Neural crest cell (in vitro differentiated cells): ENCODE results near the gene VPS18. TPM values are rescaled to one million over a fixed set of nuclear protein-coding genes. Genes with fewer than 3 reads are reported as not detected.
A peak's percentile ranks its signal among the peaks of the same experiment; 100 is the strongest.
"Not testable (repeated sequence)": the region's sequence is repeated elsewhere in the genome, so short reads cannot be mapped to it uniquely, and the experiment has no call there.

ENCODE experiments used
- DNase-seq: peaks from one replicate; pipeline ENCODE4 v3.0.0; 2021; ENCODE audit warnings: low read depth, mixed read lengths, low spot score
- H3K27ac Mint-ChIP-seq: one replicate; pipeline ENCODE4 v1.8.0; 2021; ENCODE audit warnings: mild to moderate bottlenecking, mixed read lengths; ENCODE audit not compliant: unreplicated experiment
- H3K27me3 Mint-ChIP-seq: 2 replicates; pipeline ENCODE4 v1.8.0; 2021; ENCODE audit warnings: low read depth, mild to moderate bottlenecking, mixed read lengths
- H3K36me3 Mint-ChIP-seq: 2 replicates; pipeline ENCODE4 v1.8.0; 2021; ENCODE audit warnings: low read depth, mild to moderate bottlenecking, mixed read lengths
- H3K4me1 Mint-ChIP-seq: 2 replicates; pipeline ENCODE4 v1.8.0; 2021; ENCODE audit warnings: mixed read lengths
- H3K4me3 Mint-ChIP-seq: one replicate; pipeline ENCODE4 v1.8.0; 2021; ENCODE audit warnings: mild to moderate bottlenecking, mixed read lengths
- H3K9me3 Mint-ChIP-seq: 2 replicates; pipeline ENCODE4 v1.8.0; 2021; ENCODE audit warnings: mixed read lengths
- CTCF ChIP-seq: fragments of 200-600 bp; sonication (generic); conservative IDR thresholded peaks from 2 replicates; pipeline ENCODE4 v1.5.0; 2021; ENCODE audit warnings: antibody characterized with exemption, mild to moderate bottlenecking
- total RNA-seq: library from RNA; stranded (reverse); gene quantifications from 2 replicates; pipeline ENCODE4 v1.2.1, GENCODE V29; 2021

VPS18 gene
- total RNA-seq, 1 donor from 2014 or later, result 28.2 TPM

- H3K9me3 Mint-ChIP-seq, result no peaks in the 10 kb centered on the region
Observed at GRCh38 chr15:40859206-40859851, 34.9 kb upstream of the VPS18 start.

GRCh38 chr15:40861147-40861546 lies 33.1 kb upstream of the VPS18 start:
- not testable (repeated sequence) for DNase-seq, H3K9me3 Mint-ChIP-seq, H3K27me3 Mint-ChIP-seq, H3K4me1 Mint-ChIP-seq, H3K27ac Mint-ChIP-seq, H3K4me3 Mint-ChIP-seq, H3K36me3 Mint-ChIP-seq

More at GRCh38 chr15:40859206-40859851, 34.9 kb upstream of the VPS18 start:
- H3K27me3 Mint-ChIP-seq, result peaks cover 6% of the 10 kb centered on the region
- H3K27ac Mint-ChIP-seq, result no peak overlapping the region
- peaks cover 5% of the 10 kb centered on the region for H3K4me1 Mint-ChIP-seq
- no peaks in the 10 kb centered on the region for H3K36me3 Mint-ChIP-seq
- peak; percentile 87 for DNase-seq
- peak; percentile 82 for TF ChIP-seq CTCF
- H3K4me3 Mint-ChIP-seq, result no peak overlapping the region

- no peak for TF ChIP-seq CTCF
- Mint-ChIP-seq H3K4me1 (no peaks in the 10 kb centered on the region), H3K4me3 (no peak overlapping the region), H3K9me3 (no peaks in the 10 kb centered on the region), H3K27me3 (peaks cover 6% of the 10 kb centered on the region), H3K27ac (no peak overlapping the region), H3K36me3 (no peaks in the 10 kb centered on the region)
- DNase-seq, result no peak
Observed at GRCh38 chr15:40863660-40864270, 30.5 kb upstream of the VPS18 start.

- no peaks in the 10 kb centered on the region for H3K36me3 Mint-ChIP-seq
- no peak for DNase-seq
- no peak overlapping the region for H3K27ac Mint-ChIP-seq
- no peak overlapping the region for H3K4me3 Mint-ChIP-seq
- H3K27me3 Mint-ChIP-seq, result peaks cover 12% of the 10 kb centered on the region
- TF ChIP-seq CTCF, result no peak
- H3K4me1 Mint-ChIP-seq, result no peaks in the 10 kb centered on the region
- no peaks in the 10 kb centered on the region for H3K9me3 Mint-ChIP-seq
Observed at GRCh38 chr15:40867199-40867598, 27.1 kb upstream of the VPS18 start.

- no peaks in the 10 kb centered on the region for H3K9me3 Mint-ChIP-seq
- no peak for DNase-seq
- H3K27me3 Mint-ChIP-seq, result peaks cover 30% of the 10 kb centered on the region
- TF ChIP-seq CTCF, result no peak
- H3K4me1 Mint-ChIP-seq, result peaks cover 5% of the 10 kb centered on the region
- no peak overlapping the region for H3K27ac Mint-ChIP-seq
- H3K36me3 Mint-ChIP-seq, result no peaks in the 10 kb centered on the region
- H3K4me3 Mint-ChIP-seq, result no peak overlapping the region
Observed at GRCh38 chr15:40869686-40870085, 24.6 kb upstream of the VPS18 start.

- no peak for DNase-seq
- Mint-ChIP-seq H3K4me1 (peaks cover 5% of the 10 kb centered on the region), H3K4me3 (peak overlapping the region; percentile 27), H3K36me3 (no peaks in the 10 kb centered on the region), H3K27me3 (peaks cover 32% of the 10 kb centered on the region), H3K27ac (no peak overlapping the region), H3K9me3 (no peaks in the 10 kb centered on the region)
- no peak for TF ChIP-seq CTCF
Observed at GRCh38 chr15:40870716-40871115, 23.5 kb upstream of the VPS18 start.
